H1 (cell line): ENCODE measurements around the gene LLGL1. TPM values are rescaled to one million over a fixed set of nuclear protein-coding genes. Genes with fewer than 3 reads are reported as not detected.

Experiments
- CTCF ChIA-PET: fragments of 300-600 bp; sonication (Branson Sonifier 250); formaldehyde crosslinking; loops from one replicate; lab custom pipeline; 2021; ENCODE audit not compliant: partially characterized antibody; lab: Charles Lee
- POLR2A ChIA-PET: fragments of 300-600 bp; sonication (Branson Sonifier 250); formaldehyde crosslinking; loops from one replicate; lab custom pipeline; 2021; ENCODE audit warnings: inconsistent platforms; ENCODE audit not compliant: partially characterized antibody; lab: Charles Lee
- DNase-seq, 2 experiments: peaks; one replicate each; pipeline versions ENCODE4 v3.0.0 to v3.0.0-alpha.2; 2010 to 2022; ENCODE audit warnings: low spot score in 2 of 2, low read depth in 1 of 2, mixed read lengths in 1 of 2
- FAIRE-seq: peaks from 2 replicates; lab custom pipeline; 2011; peaks lifted over from hg19 to GRCh38; lab: Jason Lieb, UNC
- H2AFZ ChIP-seq: 2 replicates; pipeline ENCODE4 v1.8.1; 2012; ENCODE audit warnings: low read length, inconsistent platforms
- H2AK5ac ChIP-seq: 2 replicates; pipeline ENCODE4 v1.6.1; 2013; ENCODE audit warnings: low read depth, low read length
- H2BK120ac ChIP-seq: replicated peaks from 2 replicates; pipeline ENCODE3; 2013; ENCODE audit warnings: low read depth, low read length, inconsistent platforms
- H2BK12ac ChIP-seq: 2 replicates; pipeline ENCODE4 v1.6.1; 2013; ENCODE audit warnings: low read depth, low read length
- H2BK15ac ChIP-seq: 2 replicates; pipeline ENCODE4 v1.6.1; 2013; ENCODE audit warnings: low read length
- H2BK20ac ChIP-seq: 2 replicates; pipeline ENCODE4 v1.6.1; 2013; ENCODE audit warnings: low read length
- H2BK5ac ChIP-seq: 2 replicates; pipeline ENCODE4 v1.6.1; 2013; ENCODE audit warnings: low read depth, low read length
- H3K14ac ChIP-seq: 2 replicates; pipeline ENCODE4 v1.6.1; 2013; ENCODE audit warnings: inconsistent platforms; ENCODE audit not compliant: insufficient read length
- H3K18ac ChIP-seq: 2 replicates; pipeline ENCODE4 v1.6.1; 2013; ENCODE audit warnings: low read length; ENCODE audit errors: extremely low read depth
- H3K23ac ChIP-seq: 2 replicates; pipeline ENCODE4 v1.6.1; 2013; ENCODE audit warnings: inconsistent platforms; ENCODE audit not compliant: insufficient read length
- H3K23me2 ChIP-seq: 2 replicates; pipeline ENCODE4 v1.6.1; 2013; ENCODE audit warnings: low read depth, low read length
- H3K27ac ChIP-seq: 2 replicates; pipeline ENCODE4 v1.6.1; 2011; ENCODE audit warnings: low read depth, low read length, inconsistent platforms
- H3K27me3 ChIP-seq, 4 experiments: replicated peaks in 1 of 4; 1 replicate in 1 of 4; 2 replicates in 3 of 4; pipeline versions ENCODE4 v1.6.1 to v1.8.1; 2011 to 2013; ENCODE audit warnings: low read length in 3 of 4, mild to moderate bottlenecking in 3 of 4, inconsistent platforms in 2 of 4, mixed read lengths in 2 of 4, moderate library complexity in 1 of 4; ENCODE audit not compliant: control insufficient read depth in 3 of 4, insufficient read depth in 3 of 4; ENCODE audit errors: extremely low read depth in 1 of 4
- H3K36me3 ChIP-seq, 4 experiments: 2 replicates each; pipeline versions ENCODE4 v1.6.1 to v1.8.1; 2011 to 2013; ENCODE audit warnings: mild to moderate bottlenecking in 4 of 4, low read length in 3 of 4, moderate library complexity in 2 of 4, control low read depth in 1 of 4, inconsistent platforms in 1 of 4; ENCODE audit not compliant: insufficient read depth in 4 of 4, control insufficient read depth in 2 of 4
- H3K4ac ChIP-seq: replicated peaks from 2 replicates; pipeline ENCODE3; 2013; ENCODE audit warnings: low read length, low read depth, mixed read lengths, inconsistent platforms; ENCODE audit not compliant: insufficient read length
- H3K4me1 ChIP-seq, 4 experiments: replicated peaks in 1 of 4; 1 replicate in 1 of 4; 2 replicates in 3 of 4; pipeline versions ENCODE4 v1.6.1 to v1.8.1; 2011 to 2013; ENCODE audit warnings: low read length in 3 of 4, inconsistent platforms in 2 of 4, mixed read lengths in 1 of 4; ENCODE audit not compliant: insufficient read depth in 4 of 4, control insufficient read depth in 3 of 4
- H3K4me2 ChIP-seq, 2 experiments: 2 replicates each; pipeline versions ENCODE4 v1.6.1 to v1.8.1; 2011 to 2013; ENCODE audit warnings: low read depth in 2 of 2, low read length in 2 of 2, control low read depth in 1 of 2, inconsistent platforms in 1 of 2, mild to moderate bottlenecking in 1 of 2; ENCODE audit not compliant: insufficient read depth in 1 of 2
- H3K4me3 ChIP-seq, 4 experiments: fragments of 200-600, 300-600 bp in 1 of 4; sonication (generic), shearing (Covaris generic), sonication (Bioruptor Twin) in 1 of 4; 2 replicates each; pipeline versions ENCODE4 v1.5.1 to v1.8.1; 2011 to 2016; ENCODE audit warnings: low read length in 4 of 4, low read depth in 3 of 4, control low read depth in 2 of 4, inconsistent platforms in 2 of 4, mild to moderate bottlenecking in 2 of 4, mixed read lengths in 1 of 4, moderate library complexity in 1 of 4; ENCODE audit not compliant: insufficient read depth in 2 of 4; ENCODE audit errors: extremely low read depth in 1 of 4
- H3K56ac ChIP-seq: replicated peaks from 2 replicates; pipeline ENCODE3; 2013; ENCODE audit warnings: low read depth, mild to moderate bottlenecking, mixed read lengths, low read length, inconsistent platforms; ENCODE audit not compliant: insufficient read length
- H3K79me1 ChIP-seq: 2 replicates; pipeline ENCODE4 v1.6.1; 2013; ENCODE audit warnings: low read depth, low read length, control low read depth
- H3K79me2 ChIP-seq, 2 experiments: 2 replicates each; pipeline versions ENCODE4 v1.6.1 to v1.8.1; 2012 to 2013; ENCODE audit warnings: low read length in 2 of 2, mild to moderate bottlenecking in 2 of 2, inconsistent platforms in 1 of 2; ENCODE audit not compliant: insufficient read depth in 2 of 2, control insufficient read depth in 1 of 2
- H3K9ac ChIP-seq, 4 experiments: replicated peaks in 1 of 4; 1 replicate in 1 of 4; 2 replicates in 3 of 4; pipeline versions ENCODE4 v1.6.1 to v1.8.1; 2011 to 2013; ENCODE audit warnings: low read depth in 3 of 4, low read length in 3 of 4, control low read depth in 2 of 4, mild to moderate bottlenecking in 2 of 4, moderate library complexity in 2 of 4, inconsistent platforms in 1 of 4; ENCODE audit errors: extremely low read depth in 1 of 4
- H3K9me3 ChIP-seq, 2 experiments: 2 replicates each; pipeline versions ENCODE4 v1.6.1 to v1.8.1; 2012 to 2013; ENCODE audit warnings: mild to moderate bottlenecking in 2 of 2, moderate library complexity in 2 of 2, control low read depth in 1 of 2, inconsistent platforms in 1 of 2, low read depth in 1 of 2, low read length in 1 of 2, mixed read lengths in 1 of 2; ENCODE audit not compliant: insufficient read depth in 2 of 2
- H4K20me1 ChIP-seq, 2 experiments: replicated peaks in 1 of 2; 2 replicates each; pipeline versions ENCODE3 to v1.8.1; 2011 to 2013; ENCODE audit warnings: inconsistent platforms in 2 of 2, low read length in 2 of 2, mild to moderate bottlenecking in 1 of 2; ENCODE audit not compliant: insufficient read depth in 2 of 2, control insufficient read depth in 1 of 2
- H4K5ac ChIP-seq: 2 replicates; pipeline ENCODE4 v1.6.1; 2013; ENCODE audit warnings: low read length, low read depth, mixed read lengths, inconsistent platforms; ENCODE audit not compliant: insufficient read length
- H4K8ac ChIP-seq: 2 replicates; pipeline ENCODE4 v1.8.0; 2013; ENCODE audit warnings: mild to moderate bottlenecking, moderate library complexity, low read length, inconsistent platforms; ENCODE audit not compliant: insufficient read depth; ENCODE audit errors: extremely low read depth
- H4K91ac ChIP-seq: replicated peaks from 2 replicates; pipeline ENCODE3; 2013; ENCODE audit warnings: low read length, mixed read lengths, inconsistent platforms; ENCODE audit not compliant: insufficient read length
- CREB1 ChIP-seq: IDR thresholded peaks from 2 replicates; pipeline ENCODE4 v1.6.1; 2012; ENCODE audit warnings: inconsistent platforms
- KDM4A ChIP-seq: IDR thresholded peaks from one replicate; pipeline ENCODE4 v1.7.1; 2012; ENCODE audit warnings: low read depth, mild to moderate bottlenecking, moderate library complexity, low read length, inconsistent platforms; ENCODE audit not compliant: severe bottlenecking
- KDM5A ChIP-seq: fragments of 200-600 bp; IDR thresholded peaks from 2 replicates; pipeline ENCODE4 v1.7.1; 2012; ENCODE audit warnings: mild to moderate bottlenecking, low read length, inconsistent platforms, mixed read lengths
- NRF1 ChIP-seq: IDR thresholded peaks from 2 replicates; pipeline ENCODE4 v1.6.1; 2011; ENCODE audit warnings: mild to moderate bottlenecking, low read depth, low read length, improper control_type of control experiment
- POLR2AphosphoS5 ChIP-seq: IDR thresholded peaks from 2 replicates; pipeline ENCODE4 v1.6.1; 2011; ENCODE audit warnings: low read depth, low read length
- RAD21 ChIP-seq, 2 experiments: IDR thresholded peaks in 1 of 2; conservative IDR thresholded peaks in 1 of 2; 2 replicates each; pipeline ENCODE4 v1.6.1; 2011; ENCODE audit warnings: low read depth in 2 of 2, low read length in 2 of 2, improper control_type of control experiment in 1 of 2, inconsistent platforms in 1 of 2, mild to moderate bottlenecking in 1 of 2, moderate library complexity in 1 of 2
- RFX5 ChIP-seq: IDR thresholded peaks from 2 replicates; pipeline ENCODE4 v1.6.1; 2011; ENCODE audit warnings: low read depth, low read length, improper control_type of control experiment, borderline replicate concordance
- SIN3A ChIP-seq, 2 experiments: IDR thresholded peaks in 1 of 2; conservative IDR thresholded peaks in 1 of 2; 2 replicates each; pipeline ENCODE4 v1.6.1; 2011 to 2012; ENCODE audit warnings: low read length in 2 of 2, improper control_type of control experiment in 1 of 2, low read depth in 1 of 2, mild to moderate bottlenecking in 1 of 2
- SP2 ChIP-seq: IDR thresholded peaks from 2 replicates; pipeline ENCODE4 v1.6.1; 2012; ENCODE audit warnings: mild to moderate bottlenecking, low read length, inconsistent platforms
- SUZ12 ChIP-seq: fragments of 200-600 bp; sonication (generic); IDR thresholded peaks from 2 replicates; pipeline ENCODE4 v1.6.1; 2012; ENCODE audit warnings: mild to moderate bottlenecking, inconsistent platforms, low read length, moderate library complexity, mixed read lengths
- TCF12 ChIP-seq: IDR thresholded peaks from 2 replicates; pipeline ENCODE4 v1.6.1; 2011; ENCODE audit warnings: low read depth, mild to moderate bottlenecking, low read length
- WGBS, 2 experiments: shearing (Covaris generic) in 1 of 2; methylation state at CpG; one replicate each; pipeline versions ENCODE4 v1.1.6 to v1.1.7; 2013 to 2015; ENCODE audit warnings: low lambda C conversion rate in 2 of 2, mixed read lengths in 2 of 2, inconsistent platforms in 1 of 2, low coverage in 1 of 2, missing lambda C conversion rate in 1 of 2; ENCODE audit not compliant: insufficient replicate concordance in 2 of 2, insufficient coverage in 1 of 2, insufficient read length in 1 of 2; ENCODE audit errors: extremely low coverage in 1 of 2, missing lambda C conversion rate in 1 of 2; 5-methylcytosine and 5-hydroxymethylcytosine counted together
- polyA plus RNA-seq, 7 experiments: library from polyadenylated mRNA; depleted of rRNA in 3 of 7; stranded (reverse) in 5 of 7; unstranded in 2 of 7; fragments of >200 nt in 5 of 7; fragments of 200-250 nt in 2 of 7; gene quantifications; 1 replicate in 5 of 7; 2 replicates in 1 of 7; 4 replicates in 1 of 7; pipeline versions ENCODE4 v1.2.1 to v1.2.3, GENCODE V29; 2011 to 2013; ENCODE audit warnings: missing spikeins in 2 of 7, mixed read lengths in 2 of 7
- total RNA-seq: library from RNA; stranded (reverse); fragmentation: NEBNext Ultra II Directional; extraction: Animal tissue kit (Norgen Biotek cat#: 25700); gene quantifications from 2 replicates; pipeline ENCODE4 v1.2.1, GENCODE V29; 2021
- TF ChIP-seq, protein P1 (sequence below): IDR thresholded peaks from 2 replicates; pipeline ENCODE4 v1.6.1; 2012; ENCODE audit warnings: low read length, inconsistent platforms

Gene LLGL1
- total and polyA plus RNA-seq, 2 of the 8 experiments (the other 6 are each of a cell fraction or from before 2014, with no cell fraction given) = 71.3 to 107 TPM

- no peak overlapping the region for H2BK5ac ChIP-seq
- H2BK15ac ChIP-seq = no peak overlapping the region
- FAIRE-seq (no peak), DNase-seq (no peak)
- H2AFZ ChIP-seq = no peak overlapping the region
- peaks cover 0 to 10% of the 10 kb centered on the region in 2 experiments; a peak in 1 of 4 replicates for H3K79me2 ChIP-seq
- peaks cover 29 to 64% (median 46%) of the 10 kb centered on the region in 4 experiments; a peak in 7 of 8 replicates for H3K36me3 ChIP-seq
- no peak overlapping the region for H4K8ac ChIP-seq
- WGBS, 2 experiments = 97% methylated on average over 18 of the region's 18 CpGs; no CpG with 5 or more reads in 1 of the 2 experiments
- H3K9ac ChIP-seq = no peak overlapping the region
- no peak overlapping the region for H3K4ac ChIP-seq
- POLR2A ChIA-PET = interaction anchor here (1.2 to 1.9 kb wide), 4 partner anchors 10 to 24 kb away, joined by 3 to 9 read pairs (median 6); partner anchors contain the start of genes LLGL1 and MIEF2
- no peaks in the 10 kb centered on the region for H3K23me2 ChIP-seq
- no peak overlapping the region for H3K14ac ChIP-seq
- no peak overlapping the region for H2BK12ac ChIP-seq
- no peak overlapping the region for H3K23ac ChIP-seq
- H2AK5ac ChIP-seq = no peak overlapping the region
- no peak overlapping the region for H4K5ac ChIP-seq
- CTCF ChIA-PET = interaction anchor here (1.0 to 1.6 kb wide), 3 partner anchors 17 to 47 kb away, joined by 3 to 4 read pairs (median 4); no protein-coding TSS in a partner anchor
- no peak overlapping the region for H3K27ac ChIP-seq
- no peak overlapping the region for H4K91ac ChIP-seq
- H3K4me1 ChIP-seq = no peaks in the 10 kb centered on the region; a peak in 1 of 7 replicates
- H3K9me3 ChIP-seq = no peaks in the 10 kb centered on the region
- H3K4me2 ChIP-seq = no peak overlapping the region
- peaks cover 5 to 22% of the 10 kb centered on the region in 2 experiments for H4K20me1 ChIP-seq
- H3K56ac ChIP-seq = no peak overlapping the region
- peaks cover 8% of the 10 kb centered on the region for H3K79me1 ChIP-seq
- peaks cover 0 to 2% (median 0%) of the 10 kb centered on the region in 4 experiments; a peak in 1 of 7 replicates for H3K27me3 ChIP-seq
- H3K4me3 ChIP-seq = no peak overlapping the region
- H2BK20ac ChIP-seq = no peak overlapping the region
- no peak overlapping the region for H2BK120ac ChIP-seq
- no peak overlapping the region for H3K18ac ChIP-seq
- TF ChIP-seq NRF1 = no peak
- no peak for TF ChIP-seq CREB1
- no peak for TF ChIP-seq RFX5
- no peak for TF ChIP-seq SP2
- no peak for TF ChIP-seq SIN3A (conservative IDR thresholded peaks at IDR 0.05 in 1 of 2, IDR thresholded peaks at IDR 0.05 in 1 of 2; ENCODE audit: low read depth in 1 of 2, low read length in 2 of 2)
- TF ChIP-seq KDM5A = no peak
- TF ChIP-seq POLR2AphosphoS5 = no peak
- TF ChIP-seq TCF12 = no peak
- no peak for TF ChIP-seq KDM4A
- no peak for TF ChIP-seq SUZ12
- TF ChIP-seq RAD21 (IDR thresholded peaks at IDR 0.05 in 1 of 2, conservative IDR thresholded peaks at IDR 0.05 in 1 of 2; ENCODE audit: low read depth in 2 of 2, low read length in 2 of 2) = no peak
- TF ChIP-seq, protein P1, sequence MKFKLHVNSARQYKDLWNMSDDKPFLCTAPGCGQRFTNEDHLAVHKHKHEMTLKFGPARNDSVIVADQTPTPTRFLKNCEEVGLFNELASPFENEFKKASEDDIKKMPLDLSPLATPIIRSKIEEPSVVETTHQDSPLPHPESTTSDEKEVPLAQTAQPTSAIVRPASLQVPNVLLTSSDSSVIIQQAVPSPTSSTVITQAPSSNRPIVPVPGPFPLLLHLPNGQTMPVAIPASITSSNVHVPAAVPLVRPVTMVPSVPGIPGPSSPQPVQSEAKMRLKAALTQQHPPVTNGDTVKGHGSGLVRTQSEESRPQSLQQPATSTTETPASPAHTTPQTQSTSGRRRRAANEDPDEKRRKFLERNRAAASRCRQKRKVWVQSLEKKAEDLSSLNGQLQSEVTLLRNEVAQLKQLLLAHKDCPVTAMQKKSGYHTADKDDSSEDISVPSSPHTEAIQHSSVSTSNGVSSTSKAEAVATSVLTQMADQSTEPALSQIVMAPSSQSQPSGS = no peak
Measured at GRCh38 chr17:18236494-18236893, 11.1 kb downstream of the LLGL1 start.
